K562 (cell line): ENCODE data around the gene VPS26A. TPM values are rescaled to one million over a fixed set of nuclear protein-coding genes. Genes with fewer than 3 reads are reported as not detected.

Experiments used
- AFF4 ChIP-seq: sonication (generic); formaldehyde crosslinking; IDR thresholded peaks from 2 replicates; pipeline ENCODE4 v1.8.0; 2023; ENCODE audit warnings: mild to moderate bottlenecking, missing genetic modification reagents
- ARID1B ChIP-seq: fragments of 450-650 bp; IDR thresholded peaks from 2 replicates; pipeline ENCODE4 v1.6.1; 2016; ENCODE audit warnings: antibody characterized with exemption, mild to moderate bottlenecking, inconsistent platforms
- BRD9 ChIP-seq: fragments of 450-650 bp; IDR thresholded peaks from 2 replicates; pipeline ENCODE4 v1.6.1; 2018; ENCODE audit warnings: low read depth; ENCODE audit not compliant: partially characterized antibody
- ETS2 ChIP-seq: IDR thresholded peaks from 2 replicates; pipeline ENCODE4 v1.6.1; 2016; ENCODE audit warnings: borderline replicate concordance, missing genetic modification characterization, mild to moderate bottlenecking, moderate library complexity, missing compliant biosample characterization; ENCODE audit not compliant: poor library complexity, severe bottlenecking
- ETV1 ChIP-seq: fragments of 450-650 bp; conservative IDR thresholded peaks from 2 replicates; pipeline ENCODE4 v1.6.1; 2016; ENCODE audit warnings: missing genetic modification characterization, control low read depth, low read depth, missing compliant biosample characterization
- FOXP1 ChIP-seq: sonication (generic); formaldehyde crosslinking; IDR thresholded peaks from 2 replicates; pipeline ENCODE4 v1.8.0; 2022; ENCODE audit warnings: mild to moderate bottlenecking, missing genetic modification reagents
- HDAC8 ChIP-seq: fragments of 450-650 bp; IDR thresholded peaks from 2 replicates; pipeline ENCODE4 v1.6.1; 2016; ENCODE audit warnings: mild to moderate bottlenecking, missing genetic modification characterization, moderate library complexity, missing compliant biosample characterization
- HDGF ChIP-seq: fragments of 450-650 bp; IDR thresholded peaks from 2 replicates; pipeline ENCODE4 v1.6.1; 2016
- MEF2D ChIP-seq: conservative IDR thresholded peaks from 2 replicates; pipeline ENCODE4 v1.6.1; 2016; ENCODE audit warnings: low read depth, missing genetic modification characterization, missing compliant biosample characterization
- MIER1 ChIP-seq: fragments of 450-650 bp; IDR thresholded peaks from 2 replicates; pipeline ENCODE4 v1.6.1; 2016; ENCODE audit warnings: antibody characterized with exemption, mild to moderate bottlenecking, low read depth
- MTF1 ChIP-seq: fragments of 250-450 bp; sonication (Bioruptor Pico); IDR thresholded peaks from 2 replicates; pipeline ENCODE4 v1.9.0; 2021; ENCODE audit warnings: moderate library complexity, mild to moderate bottlenecking, inconsistent platforms, borderline replicate concordance
- OTX1 ChIP-seq: fragments of 450-650 bp; formaldehyde crosslinking; IDR thresholded peaks from 2 replicates; pipeline ENCODE4 v1.4.0; 2022; ENCODE audit warnings: mild to moderate bottlenecking
- RBM14 ChIP-seq: fragments of 200-400 bp; formaldehyde crosslinking; IDR thresholded peaks from 2 replicates; pipeline ENCODE4 v1.6.1; 2018; ENCODE audit warnings: low read depth, mild to moderate bottlenecking, low read length, moderate library complexity, borderline replicate concordance; ENCODE audit not compliant: insufficient read depth
- SMAD2 ChIP-seq: fragments of 150-350 bp; IDR thresholded peaks from 2 replicates; pipeline ENCODE4 v1.6.1; 2014; ENCODE audit warnings: low read depth, mild to moderate bottlenecking, low read length
- TGIF2 ChIP-seq: sonication (generic); formaldehyde crosslinking; IDR thresholded peaks from 2 replicates; pipeline ENCODE4 v1.8.1; 2022; ENCODE audit warnings: mild to moderate bottlenecking, missing genetic modification reagents, moderate library complexity
- TRIM25 ChIP-seq: fragments of 450-650 bp; IDR thresholded peaks from 2 replicates; pipeline ENCODE4 v1.7.0; 2016; ENCODE audit warnings: borderline replicate concordance
- YY1 ChIP-seq, 3 experiments: IDR thresholded peaks; 2 replicates each; pipeline ENCODE4 v1.6.1; 2011; ENCODE audit warnings: low read length in 2 of 3, mild to moderate bottlenecking in 2 of 3, moderate library complexity in 2 of 3, borderline replicate concordance in 1 of 3, control low read depth in 1 of 3, low read depth in 1 of 3; ENCODE audit not compliant: insufficient read depth in 3 of 3, insufficient replicate concordance in 2 of 3, control insufficient read depth in 1 of 3, insufficient read length in 1 of 3; ENCODE audit errors: extremely low read depth in 1 of 3
- ZBTB43 ChIP-seq: sonication (generic); formaldehyde crosslinking; IDR thresholded peaks from 2 replicates; pipeline ENCODE4 v1.8.0; 2023; ENCODE audit warnings: mild to moderate bottlenecking, missing genetic modification reagents
- ZEB2 ChIP-seq: fragments of 450-650 bp; IDR thresholded peaks from 2 replicates; pipeline ENCODE4 v1.6.1; 2016
- ZFX ChIP-seq: sonication (generic); formaldehyde crosslinking; IDR thresholded peaks from 2 replicates; pipeline ENCODE4 v1.8.0; 2022; ENCODE audit warnings: mild to moderate bottlenecking, missing genetic modification reagents, moderate library complexity
- ZKSCAN1 ChIP-seq: fragments of 150-350 bp; IDR thresholded peaks from 2 replicates; pipeline ENCODE4 v1.6.1; 2016; ENCODE audit warnings: low read depth, low read length
- ZNF165 ChIP-seq: fragments of 250-450 bp; sonication (Bioruptor Pico); IDR thresholded peaks from 2 replicates; pipeline ENCODE4 v1.4.0; 2020; ENCODE audit warnings: borderline replicate concordance
- ZNF197 ChIP-seq: fragments of 200-800 bp; sonication (Bioruptor generic); IDR thresholded peaks from 2 replicates; pipeline ENCODE4 v1.6.1; 2016; ENCODE audit warnings: low read depth, missing genetic modification characterization, missing compliant biosample characterization
- polyA plus RNA-seq, 8 experiments: library from polyadenylated mRNA; depleted of rRNA in 4 of 8; stranded (reverse) in 5 of 8; unstranded in 3 of 8; fragments of >200 nt; fragmentation: Nextera tagmentation in 2 of 8; fragmentation: Illumina TruSeq in 1 of 8; extraction: Ambion mirVana in 2 of 8; extraction: Trizol in 1 of 8; gene quantifications; 2 replicates each; pipeline versions ENCODE4 v1.2.1 to v1.2.3, GENCODE V29; 2011 to 2014; ENCODE audit warnings: inconsistent platforms in 1 of 8, missing spikeins in 1 of 8
- total RNA-seq, 7 experiments: library from RNA; depleted of rRNA in 6 of 7; stranded (reverse); fragments of >200 nt in 6 of 7; fragmentation: Illumina TruSeq in 2 of 7; extraction: Trizol in 2 of 7; gene quantifications; 2 replicates each; pipeline versions ENCODE4 v1.2.1 to v1.2.3, GENCODE V29; 2011 to 2021; ENCODE audit warnings: low replicate concordance in 1 of 7

VPS26A gene
- total and polyA plus RNA-seq, 9 of the 15 experiments (the other 6 are each of a cell fraction or from before 2014, with no cell fraction given): 47.1 to 137 (median 69.3) TPM

DNA sequence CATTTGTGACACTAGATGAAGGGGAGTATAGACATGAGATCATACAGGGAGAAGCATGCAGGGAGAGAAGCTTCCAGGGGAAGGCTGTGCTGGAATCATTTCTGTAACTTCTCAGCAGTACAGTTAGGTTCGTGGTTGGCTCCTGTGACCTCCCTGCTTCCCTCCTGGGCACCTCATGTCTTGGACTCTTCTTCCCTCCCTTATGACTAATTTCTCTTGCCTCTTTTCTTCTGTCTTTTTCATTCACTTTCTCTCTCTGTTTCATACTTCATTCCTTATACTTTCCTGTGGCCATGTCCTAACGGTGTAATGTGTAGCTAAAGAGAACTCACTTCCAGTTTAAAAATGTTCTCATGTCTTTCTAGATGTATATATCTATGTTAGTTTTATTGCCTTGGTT lies 77.1 kb downstream of the VPS26A start (continued):
- TF ChIP-seq AFF4 (CRISPR knock-in tag) (no peak), SMAD2 (no peak), YY1 (IDR thresholded peaks at IDR 0.05; ENCODE audit: borderline replicate concordance in 1 of 3, control insufficient read depth in 1 of 3, extremely low read depth in 1 of 3, insufficient read depth in 3 of 3, insufficient read length in 1 of 3, insufficient replicate concordance in 2 of 3, low read depth in 1 of 3, low read length in 2 of 3) (no peak), HDGF (no peak), ETS2 (tag) (no peak), MEF2D (tag) (no peak), TGIF2 (no peak), ARID1B (no peak), MIER1 (no peak), HDAC8 (tag) (no peak), ZNF197 (CRISPR knock-in tag) (0 out of 2 replicates have a peak, but pooled peaks have one; percentile 22), RBM14 (no peak), ZEB2 (no peak), ETV1 (no peak), BRD9 (no peak), FOXP1 (CRISPR knock-in tag) (no peak), ZKSCAN1 (no peak), TRIM25 (no peak), ZNF165 (CRISPR knock-in tag) (no peak), MTF1 (CRISPR knock-in tag) (no peak), ZFX (CRISPR knock-in tag) (no peak), ZBTB43 (CRISPR knock-in tag) (no peak), OTX1 (CRISPR knock-in tag) (0 out of 2 replicates have a peak, but pooled peaks have one; percentile 57)
